GM23338 (cell line): ENCODE data around the gene ETF1.

ENCODE experiments used
- CREB1 ChIP-seq: fragments of 250-450 bp; sonication (Bioruptor Pico); IDR thresholded peaks from 2 replicates; pipeline ENCODE4 v1.5.0; 2020; ENCODE audit warnings: low read depth, mild to moderate bottlenecking, moderate library complexity
- EZH2 ChIP-seq: fragments of 200-600 bp; sonication (generic); IDR thresholded peaks from one replicate; pipeline ENCODE4 v1.8.0; 2017; ENCODE audit warnings: antibody characterized with exemption, mild to moderate bottlenecking, low read depth; ENCODE audit not compliant: unreplicated experiment
- EZH2phosphoT487 ChIP-seq: fragments of 200-600 bp; sonication (generic); IDR thresholded peaks from one replicate; pipeline ENCODE4 v1.8.1; 2018; ENCODE audit warnings: antibody characterized with exemption; ENCODE audit not compliant: unreplicated experiment
- JUNB ChIP-seq: IDR thresholded peaks from one replicate; pipeline ENCODE4 v1.6.1; 2016; ENCODE audit warnings: antibody characterized with exemption; ENCODE audit not compliant: unreplicated experiment
- POLR2AphosphoS5 ChIP-seq: IDR thresholded peaks from 2 replicates; pipeline ENCODE4 v1.6.1; 2016; ENCODE audit warnings: antibody characterized with exemption, low read depth
- REST ChIP-seq: IDR thresholded peaks from one replicate; pipeline ENCODE4 v1.6.1; 2018; ENCODE audit warnings: antibody characterized with exemption; ENCODE audit not compliant: unreplicated experiment
- TF ChIP-seq, protein P1 (sequence below), 2 experiments: fragments of 200-600 bp in 1 of 2; sonication (generic) in 1 of 2; conservative IDR thresholded peaks; 2 replicates each; pipeline versions ENCODE4 v1.5.1 to v1.6.1; 2016 to 2017; ENCODE audit warnings: antibody characterized with exemption in 2 of 2, low read depth in 2 of 2, mild to moderate bottlenecking in 2 of 2, moderate library complexity in 1 of 2

- TF ChIP-seq, protein P1, sequence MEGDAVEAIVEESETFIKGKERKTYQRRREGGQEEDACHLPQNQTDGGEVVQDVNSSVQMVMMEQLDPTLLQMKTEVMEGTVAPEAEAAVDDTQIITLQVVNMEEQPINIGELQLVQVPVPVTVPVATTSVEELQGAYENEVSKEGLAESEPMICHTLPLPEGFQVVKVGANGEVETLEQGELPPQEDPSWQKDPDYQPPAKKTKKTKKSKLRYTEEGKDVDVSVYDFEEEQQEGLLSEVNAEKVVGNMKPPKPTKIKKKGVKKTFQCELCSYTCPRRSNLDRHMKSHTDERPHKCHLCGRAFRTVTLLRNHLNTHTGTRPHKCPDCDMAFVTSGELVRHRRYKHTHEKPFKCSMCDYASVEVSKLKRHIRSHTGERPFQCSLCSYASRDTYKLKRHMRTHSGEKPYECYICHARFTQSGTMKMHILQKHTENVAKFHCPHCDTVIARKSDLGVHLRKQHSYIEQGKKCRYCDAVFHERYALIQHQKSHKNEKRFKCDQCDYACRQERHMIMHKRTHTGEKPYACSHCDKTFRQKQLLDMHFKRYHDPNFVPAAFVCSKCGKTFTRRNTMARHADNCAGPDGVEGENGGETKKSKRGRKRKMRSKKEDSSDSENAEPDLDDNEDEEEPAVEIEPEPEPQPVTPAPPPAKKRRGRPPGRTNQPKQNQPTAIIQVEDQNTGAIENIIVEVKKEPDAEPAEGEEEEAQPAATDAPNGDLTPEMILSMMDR (conservative IDR thresholded peaks at IDR 0.05; ENCODE audit: low read depth in 2 of 2): no peak
- TF ChIP-seq EZH2: no peak
- no peak for TF ChIP-seq REST
- TF ChIP-seq JUNB: no peak
- no peak for TF ChIP-seq EZH2phosphoT487
- no peak for TF ChIP-seq CREB1 (CRISPR knock-in tag)
- TF ChIP-seq POLR2AphosphoS5: no peak
Observed at GRCh38 chr5:138528208-138528607, 14.8 kb downstream of the ETF1 start.
